Neural cell (in vitro differentiated cells): ENCODE data around the gene LRRC31. TPM values are rescaled to one million over a fixed set of nuclear protein-coding genes. Genes with fewer than 3 reads are reported as not detected.

Experiments used
- H2AFZ ChIP-seq: fragments of 200-600, 300-800 bp; sonication (generic), shearing (Covaris generic); 2 replicates; pipeline ENCODE4 v1.6.0; 2014; ENCODE audit warnings: low read depth, mild to moderate bottlenecking, antibody characterized with exemption, low read length, moderate library complexity
- H3F3A ChIP-seq: fragments of 200-600 bp; shearing (Covaris generic); 2 replicates; pipeline ENCODE4 v1.6.1; 2016; ENCODE audit warnings: mild to moderate bottlenecking, moderate library complexity, mixed read lengths, antibody characterized with exemption, low read length; ENCODE audit not compliant: insufficient read depth, poor library complexity, severe bottlenecking
- H3K27ac ChIP-seq: fragments of 200-600, 300-800 bp; sonication (generic), shearing (Covaris generic); 2 replicates; pipeline ENCODE4 v1.5.1; 2014; ENCODE audit warnings: mild to moderate bottlenecking, low read length, moderate library complexity
- H3K27me3 ChIP-seq: fragments of 300-800, 200-600 bp; sonication (generic), shearing (Covaris generic); 2 replicates; pipeline ENCODE4 v1.6.0; 2014; ENCODE audit warnings: mild to moderate bottlenecking, low read depth, low read length, moderate library complexity; ENCODE audit not compliant: insufficient read depth
- H3K36me3 ChIP-seq: fragments of 300-800, 200-600 bp; sonication (generic), shearing (Covaris generic); 2 replicates; pipeline ENCODE4 v1.5.1; 2014; ENCODE audit warnings: mild to moderate bottlenecking, antibody characterized with exemption, low read length, moderate library complexity; ENCODE audit not compliant: insufficient read depth
- H3K4me2 ChIP-seq: fragments of 300-800, 200-600 bp; sonication (generic), shearing (Covaris generic); 2 replicates; pipeline ENCODE4 v1.6.0; 2014; ENCODE audit warnings: mild to moderate bottlenecking, low read length
- H3K4me3 ChIP-seq: fragments of 300-800, 200-600 bp; sonication (generic), shearing (Covaris generic); 2 replicates; pipeline ENCODE4 v1.5.1; 2014; ENCODE audit warnings: mild to moderate bottlenecking, low read length, moderate library complexity
- H3K79me2 ChIP-seq: fragments of 200-600 bp; shearing (Covaris generic); replicated peaks from 2 replicates; pipeline ENCODE4 v1.6.0; 2014; ENCODE audit warnings: mild to moderate bottlenecking, low read length, moderate library complexity; ENCODE audit not compliant: insufficient read depth
- H3K9ac ChIP-seq: fragments of 300-800, 200-600 bp; sonication (generic), shearing (Covaris generic); 2 replicates; pipeline ENCODE4 v1.6.1; 2016; ENCODE audit warnings: mild to moderate bottlenecking, low read length, mixed read lengths
- H3K9me2 ChIP-seq: fragments of 200-600 bp; shearing (Covaris generic); 2 replicates; pipeline ENCODE4 v1.6.1; 2016; ENCODE audit warnings: mild to moderate bottlenecking, low read length, mixed read lengths; ENCODE audit not compliant: insufficient read depth
- H3K9me3 ChIP-seq: fragments of 200-600, 300-800 bp; sonication (generic), shearing (Covaris generic); 2 replicates; pipeline ENCODE4 v1.6.1; 2016; ENCODE audit warnings: mild to moderate bottlenecking, mixed run types, low read length, moderate library complexity, mixed read lengths
- H4K20me1 ChIP-seq: fragments of 200-600 bp; shearing (Covaris generic); 2 replicates; pipeline ENCODE4 v1.6.1; 2016; ENCODE audit warnings: mild to moderate bottlenecking, mixed run types; ENCODE audit not compliant: insufficient read depth
- EP300 ChIP-seq: fragments of 450-650 bp; conservative IDR thresholded peaks from 2 replicates; pipeline ENCODE4 v1.6.1; 2014; ENCODE audit warnings: antibody characterized with exemption, mild to moderate bottlenecking, moderate library complexity; ENCODE audit not compliant: poor library complexity, severe bottlenecking
- EZH2 ChIP-seq: fragments of 200-600, 300-800 bp; shearing (Covaris generic), sonication (generic); IDR thresholded peaks from 2 replicates; pipeline ENCODE4 v1.6.1; 2014; ENCODE audit warnings: antibody characterized with exemption, low read length, borderline replicate concordance, mild to moderate bottlenecking; ENCODE audit not compliant: insufficient read depth, poor library complexity, severe bottlenecking
- MXI1 ChIP-seq: fragments of 450-650 bp; conservative IDR thresholded peaks from 2 replicates; pipeline ENCODE4 v1.6.1; 2014; ENCODE audit warnings: antibody characterized with exemption, mild to moderate bottlenecking; ENCODE audit not compliant: poor library complexity, severe bottlenecking
- POLR2AphosphoS5 ChIP-seq: IDR thresholded peaks from 2 replicates; pipeline ENCODE4 v1.6.1; 2012
- RAD21 ChIP-seq: fragments of 450-650 bp; conservative IDR thresholded peaks from 2 replicates; pipeline ENCODE4 v1.6.1; 2014; ENCODE audit warnings: antibody characterized with exemption, mild to moderate bottlenecking, moderate library complexity
- REST ChIP-seq: IDR thresholded peaks from 2 replicates; pipeline ENCODE4 v1.6.1; 2012; ENCODE audit warnings: borderline replicate concordance
- SMC3 ChIP-seq: fragments of 450-650 bp; conservative IDR thresholded peaks from 2 replicates; pipeline ENCODE4 v1.6.1; 2014; ENCODE audit warnings: antibody characterized with exemption, mild to moderate bottlenecking, moderate library complexity; ENCODE audit not compliant: poor library complexity
- TAF1 ChIP-seq: IDR thresholded peaks from 2 replicates; pipeline ENCODE4 v1.6.1; 2012; ENCODE audit warnings: low read depth
- polyA plus RNA-seq: library from polyadenylated mRNA; depleted of rRNA; stranded (reverse); fragments of >200 nt; gene quantifications from 2 replicates; pipeline ENCODE4 v1.2.3, GENCODE V29; 2014
- TF ChIP-seq, protein P1 (sequence below): fragments of 450-650 bp; IDR thresholded peaks from 2 replicates; pipeline ENCODE4 v1.5.1; 2014; ENCODE audit warnings: antibody characterized with exemption, mild to moderate bottlenecking, moderate library complexity; ENCODE audit not compliant: poor library complexity, severe bottlenecking

LRRC31 gene
- polyA plus RNA-seq, 1 donor from 2014 or later: not detected

DNA sequence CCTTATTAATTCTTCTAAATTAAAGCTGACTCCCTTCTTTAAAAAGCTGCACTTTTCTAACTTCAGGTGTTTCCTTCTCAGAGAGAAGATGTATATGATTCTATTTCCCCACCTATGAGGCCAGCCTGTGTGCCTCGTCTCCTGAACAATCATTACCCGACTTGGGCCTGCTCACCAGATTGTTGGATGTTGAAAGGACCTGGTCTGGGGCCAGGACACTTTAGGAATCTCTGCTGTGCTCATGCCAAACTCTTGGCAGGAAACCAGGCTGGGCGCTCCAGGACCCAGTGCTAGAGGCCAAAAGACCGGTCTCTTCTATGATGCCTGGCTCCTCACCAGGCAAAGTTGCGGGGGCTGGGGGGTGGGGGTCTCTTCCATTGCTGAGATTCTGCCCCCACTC lies 16.9 kb upstream of the LRRC31 start:
- Histone ChIP-seq H3K4me2 (no peak overlapping the region), H3K4me3 (no peak overlapping the region), H3K9me3 (no peaks in the 10 kb centered on the region), H3F3A (no peaks in the 10 kb centered on the region), H3K36me3 (no peaks in the 10 kb centered on the region), H3K79me2 (no peaks in the 10 kb centered on the region), H3K27ac (no peak overlapping the region), H3K9me2 (no peaks in the 10 kb centered on the region), H2AFZ (no peak overlapping the region), H3K9ac (no peak overlapping the region), H3K27me3 (no peaks in the 10 kb centered on the region), H4K20me1 (no peaks in the 10 kb centered on the region)
- TF ChIP-seq EZH2: no peak

GRCh38 chr3:169880576-169881250 lies 11.0 kb upstream of the LRRC31 start:
- H3K36me3 ChIP-seq: no peaks in the 10 kb centered on the region
- H3K79me2 ChIP-seq: no peaks in the 10 kb centered on the region
- H3K9me2 ChIP-seq: no peaks in the 10 kb centered on the region
- no peak overlapping the region for H3K27ac ChIP-seq
- H3F3A ChIP-seq: no peaks in the 10 kb centered on the region
- H3K4me2 ChIP-seq: no peak overlapping the region
- no peaks in the 10 kb centered on the region for H4K20me1 ChIP-seq
- no peaks in the 10 kb centered on the region for H3K9me3 ChIP-seq
- H2AFZ ChIP-seq: no peak overlapping the region
- no peaks in the 10 kb centered on the region for H3K27me3 ChIP-seq
- no peak for TF ChIP-seq SMC3
- TF ChIP-seq, protein P1, sequence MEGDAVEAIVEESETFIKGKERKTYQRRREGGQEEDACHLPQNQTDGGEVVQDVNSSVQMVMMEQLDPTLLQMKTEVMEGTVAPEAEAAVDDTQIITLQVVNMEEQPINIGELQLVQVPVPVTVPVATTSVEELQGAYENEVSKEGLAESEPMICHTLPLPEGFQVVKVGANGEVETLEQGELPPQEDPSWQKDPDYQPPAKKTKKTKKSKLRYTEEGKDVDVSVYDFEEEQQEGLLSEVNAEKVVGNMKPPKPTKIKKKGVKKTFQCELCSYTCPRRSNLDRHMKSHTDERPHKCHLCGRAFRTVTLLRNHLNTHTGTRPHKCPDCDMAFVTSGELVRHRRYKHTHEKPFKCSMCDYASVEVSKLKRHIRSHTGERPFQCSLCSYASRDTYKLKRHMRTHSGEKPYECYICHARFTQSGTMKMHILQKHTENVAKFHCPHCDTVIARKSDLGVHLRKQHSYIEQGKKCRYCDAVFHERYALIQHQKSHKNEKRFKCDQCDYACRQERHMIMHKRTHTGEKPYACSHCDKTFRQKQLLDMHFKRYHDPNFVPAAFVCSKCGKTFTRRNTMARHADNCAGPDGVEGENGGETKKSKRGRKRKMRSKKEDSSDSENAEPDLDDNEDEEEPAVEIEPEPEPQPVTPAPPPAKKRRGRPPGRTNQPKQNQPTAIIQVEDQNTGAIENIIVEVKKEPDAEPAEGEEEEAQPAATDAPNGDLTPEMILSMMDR: no peak
- no peak for TF ChIP-seq MXI1
- no peak for TF ChIP-seq EP300
- no peak for TF ChIP-seq EZH2
- TF ChIP-seq POLR2AphosphoS5: no peak
- no peak for TF ChIP-seq RAD21
- no peak for TF ChIP-seq TAF1
- TF ChIP-seq REST: no peak
- H3K9ac ChIP-seq: no peak overlapping the region
- no peak overlapping the region for H3K4me3 ChIP-seq
